Measurements from ENCODE around the gene PIP. TPM values are rescaled to one million over a fixed set of nuclear protein-coding genes. Genes with fewer than 3 reads are reported as not detected.

The PIP gene
- polyA plus RNA-seq, 2 donors, result not detected

Other genes starting within 250 kb of the PIP start
- 10 to 100 TPM in 1 of 2 donors, 1 to 10 TPM in 1; 2.5 to 10.5 TPM for gene TRPV6, start 246.3 kb upstream of the PIP start, polyA plus RNA-seq
- not detected for gene TRPV5, start 198.3 kb upstream of the PIP start, polyA plus RNA-seq
- gene LLCFC1, start 192.6 kb upstream of the PIP start, polyA plus RNA-seq, result not detected
- gene KEL, start 169.7 kb upstream of the PIP start, polyA plus RNA-seq, result 1 to 10 TPM in 1 of 2 donors, under 1 TPM in 1; 0.61 to 1.7 TPM
- gene OR9A2, start 104.9 kb upstream of the PIP start, polyA plus RNA-seq, result not detected
- gene OR6V1, start 79.7 kb upstream of the PIP start, polyA plus RNA-seq, result not detected
- gene TAS2R39, start 51.3 kb downstream of the PIP start, polyA plus RNA-seq, result not detected
- gene TAS2R40, start 90.0 kb downstream of the PIP start, polyA plus RNA-seq, result not detected
- gene GSTK1, start 131.4 kb downstream of the PIP start, polyA plus RNA-seq, result 100 to 1,000 TPM; 112 to 146 TPM
- 1 to 10 TPM in 1 of 2 donors, under 1 TPM in 1; 0.41 to 2.2 TPM for gene TMEM139, start 152.9 kb downstream of the PIP start, polyA plus RNA-seq
- 1 to 10 TPM; 6.6 to 7.2 TPM for gene CASP2, start 156.3 kb downstream of the PIP start, polyA plus RNA-seq
- under 1 TPM; 0.31 to 0.44 TPM for gene CLCN1, start 184.0 kb downstream of the PIP start, polyA plus RNA-seq
- gene FAM131B, start 230.6 kb downstream of the PIP start, polyA plus RNA-seq, result under 1 TPM; 0.16 to 0.28 TPM
- gene ZYX, start 249.3 kb downstream of the PIP start, polyA plus RNA-seq, result 10 to 100 TPM; 62.7 to 92.3 TPM